Measurements from ENCODE around the gene SVIL.

GRCh38 chr10:29671968-29672367 is 37.2 kb upstream of the SVIL start:
- TF ChIP-seq CTCF (conservative IDR thresholded peaks at IDR 0.05; ENCODE audit: low read length): no peak
- TF ChIP-seq EZH2phosphoT487 (IDR thresholded peaks at IDR 0.05; ENCODE audit: borderline replicate concordance): no peak
